ENCODE results near the gene LIMK2.
A peak's percentile ranks its signal among the peaks of the same experiment; 100 is the strongest.
"Not testable (repeated sequence)": the region's sequence is repeated elsewhere in the genome, so short reads cannot be mapped to it uniquely, and the experiment has no call there.

Gene LIMK2

DNA sequence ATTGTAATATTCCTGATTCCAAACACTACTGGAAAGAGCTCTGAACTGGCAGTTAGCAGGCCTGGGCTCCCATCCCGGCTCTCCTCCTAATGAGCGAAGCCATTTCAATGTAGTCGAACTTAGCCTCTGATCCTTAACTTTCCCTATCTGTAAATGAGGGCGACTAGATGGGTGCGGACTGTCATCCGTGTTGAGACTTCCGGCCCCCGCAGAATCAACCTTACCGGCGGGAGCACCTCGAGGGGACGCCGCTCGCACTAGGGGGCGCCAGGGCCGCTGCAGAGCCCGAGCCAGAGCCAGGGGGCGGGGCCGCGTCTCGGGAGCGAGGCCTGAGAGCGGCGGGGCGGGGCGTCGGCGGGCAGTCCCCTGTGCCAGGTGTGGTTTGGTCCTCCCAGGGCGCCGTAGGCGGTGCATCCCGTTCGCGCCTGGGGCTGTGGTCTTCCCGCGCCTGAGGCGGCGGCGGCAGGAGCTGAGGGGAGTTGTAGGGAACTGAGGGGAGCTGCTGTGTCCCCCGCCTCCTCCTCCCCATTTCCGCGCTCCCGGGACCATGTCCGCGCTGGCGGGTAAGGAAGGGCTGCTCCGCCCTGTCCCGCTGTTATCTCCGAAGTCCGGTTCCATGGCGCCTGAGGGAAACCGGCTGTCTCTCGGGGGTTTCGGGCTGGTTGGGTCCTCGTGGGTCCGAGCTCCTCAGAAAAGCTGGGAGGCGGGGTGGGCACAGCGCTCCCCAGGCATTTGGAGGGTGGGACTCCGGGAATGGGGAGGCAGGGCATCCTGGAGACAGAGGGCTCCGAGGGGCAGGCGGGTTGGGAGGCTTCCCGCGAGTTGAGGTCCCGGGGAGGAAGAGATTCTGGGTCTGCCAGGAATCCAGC lies at the start of gene LIMK2:
Gene LIMK2 (plus strand): TSS at position 437 of the 869 bp plus-strand sequence. CDS start 111 bp downstream, at position 548.
- peak; percentile 97 for DNase-seq

DNA sequence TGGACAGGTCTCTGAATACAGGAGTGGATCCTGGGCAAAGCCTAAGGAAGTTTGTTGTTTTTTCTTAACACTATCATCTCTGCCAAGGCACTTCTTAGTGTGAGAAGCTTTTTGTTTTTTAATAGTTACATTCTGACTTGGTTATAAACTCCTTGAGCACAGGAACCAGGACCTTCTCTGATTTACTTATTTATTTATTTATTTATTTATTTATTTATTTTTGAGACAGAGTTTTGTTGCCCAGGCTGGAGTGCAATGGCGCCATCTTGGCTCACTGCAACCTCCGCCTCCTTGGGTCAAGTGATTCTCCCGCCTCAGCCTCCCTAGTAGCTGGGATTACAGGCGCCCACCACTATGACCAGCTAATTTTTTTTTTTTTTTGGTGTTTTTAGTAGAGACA lies 41.1 kb upstream of the LIMK2 start:
- no peak for DNase-seq

DNA sequence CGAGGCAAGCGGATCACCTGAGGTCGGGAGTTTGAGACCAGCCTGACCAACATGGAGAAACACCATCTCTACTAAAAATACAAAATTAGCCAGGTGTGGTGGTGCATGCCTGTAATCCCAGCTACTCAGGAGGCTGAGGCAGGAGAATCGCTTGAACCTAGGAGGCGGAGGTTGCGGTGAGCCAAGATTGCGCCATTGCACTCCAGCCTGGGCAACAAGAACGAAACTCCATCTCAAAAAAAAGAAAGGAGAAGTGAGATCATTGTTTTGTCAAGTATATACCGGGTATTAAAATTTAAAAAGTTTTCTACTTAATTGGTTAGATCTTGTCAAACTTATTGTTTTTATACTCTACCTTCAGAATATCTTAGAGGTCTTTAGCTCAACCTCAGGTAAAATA lies 40.4 kb upstream of the LIMK2 start:
- DNase-seq: not testable (repeated sequence)

DNA sequence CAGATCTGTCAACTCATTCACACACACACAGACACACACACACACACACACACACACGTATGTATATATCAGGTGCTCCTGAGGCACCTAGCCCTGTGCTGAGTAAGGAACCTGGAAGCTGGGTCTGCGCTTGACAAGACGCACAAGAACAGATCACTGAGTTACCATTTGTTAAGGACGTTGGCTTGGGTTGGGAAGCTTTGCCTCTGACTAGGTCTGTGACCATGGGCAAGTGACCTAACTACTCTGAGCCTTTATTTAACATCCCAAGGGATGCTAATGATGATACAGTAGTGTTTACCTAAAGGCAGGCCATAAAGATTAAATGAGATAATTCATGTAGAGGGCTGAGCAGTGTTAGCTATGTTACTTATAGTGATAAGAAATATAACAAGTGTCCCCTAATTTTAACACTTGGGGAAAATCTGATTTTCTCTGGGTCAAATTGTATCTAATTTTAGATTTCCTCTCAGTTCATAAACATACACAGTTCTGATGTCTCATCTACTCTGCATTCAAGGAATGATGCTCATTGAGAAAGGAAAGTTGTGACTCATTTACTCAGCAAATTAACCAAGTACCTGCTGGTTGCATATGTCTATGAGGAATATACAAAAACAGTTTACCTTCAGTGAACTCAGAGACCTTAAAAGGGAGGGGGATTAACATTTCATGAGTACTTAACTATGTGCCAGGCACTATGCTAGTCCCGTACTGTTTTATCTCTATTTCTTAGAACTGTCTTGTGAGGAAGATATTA lies 38.5 kb upstream of the LIMK2 start:
- no peak for DNase-seq

DNA sequence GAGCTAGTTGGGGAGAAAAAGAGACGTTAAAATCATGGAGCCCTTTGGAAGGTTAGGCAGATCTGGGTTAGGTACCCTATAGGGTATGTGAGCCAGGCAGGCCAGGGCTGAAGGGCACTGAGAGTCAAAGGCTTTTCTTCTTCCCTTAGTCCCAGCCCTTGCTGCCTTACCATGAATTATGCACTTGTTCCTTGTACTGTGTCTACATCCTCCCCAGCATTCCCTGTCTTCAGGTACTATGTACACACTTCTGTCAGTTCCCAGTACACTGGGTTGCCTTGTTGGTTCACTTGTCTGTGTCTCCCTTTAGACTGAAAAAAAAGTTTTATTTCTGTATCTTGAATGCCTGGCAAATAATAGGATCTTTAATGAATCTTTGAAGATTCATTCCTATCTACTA lies 35.2 kb upstream of the LIMK2 start:
- no peak for DNase-seq

DNA sequence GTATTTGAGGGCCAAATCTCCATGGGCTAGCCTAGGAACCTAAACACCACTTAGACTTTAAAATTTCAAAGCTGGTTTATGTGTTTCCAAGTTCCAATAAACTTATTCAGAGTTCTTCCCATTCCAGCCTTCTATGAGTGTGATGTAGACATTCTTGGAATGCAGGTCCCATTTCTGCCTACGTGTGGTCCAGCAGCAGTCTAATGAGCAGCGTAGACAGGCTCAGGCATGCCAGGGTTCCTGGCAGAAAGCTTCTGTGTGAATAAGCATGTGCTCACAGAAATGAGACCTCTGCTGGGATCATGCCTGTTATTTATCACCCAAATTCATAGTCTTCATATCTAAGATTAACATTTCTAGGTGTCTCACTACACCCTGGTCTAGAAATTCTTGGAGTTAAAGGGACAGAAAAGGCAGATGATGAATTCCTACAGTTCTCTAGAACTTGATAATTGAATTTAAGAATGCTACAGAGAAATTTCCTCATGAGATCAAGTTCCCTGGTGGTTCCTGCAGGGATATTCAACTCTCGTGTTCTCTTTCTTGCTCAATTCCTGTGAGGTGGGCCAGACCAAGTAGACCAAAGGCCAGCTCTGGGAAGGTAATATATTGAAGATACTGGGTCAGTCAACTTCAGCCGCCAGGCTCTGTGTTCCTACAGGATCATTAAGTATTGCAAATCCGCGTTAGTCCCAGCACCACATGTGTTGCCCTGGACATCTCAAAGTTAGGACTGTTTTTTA lies 34.5 kb upstream of the LIMK2 start:
- DNase-seq: no peak

DNA sequence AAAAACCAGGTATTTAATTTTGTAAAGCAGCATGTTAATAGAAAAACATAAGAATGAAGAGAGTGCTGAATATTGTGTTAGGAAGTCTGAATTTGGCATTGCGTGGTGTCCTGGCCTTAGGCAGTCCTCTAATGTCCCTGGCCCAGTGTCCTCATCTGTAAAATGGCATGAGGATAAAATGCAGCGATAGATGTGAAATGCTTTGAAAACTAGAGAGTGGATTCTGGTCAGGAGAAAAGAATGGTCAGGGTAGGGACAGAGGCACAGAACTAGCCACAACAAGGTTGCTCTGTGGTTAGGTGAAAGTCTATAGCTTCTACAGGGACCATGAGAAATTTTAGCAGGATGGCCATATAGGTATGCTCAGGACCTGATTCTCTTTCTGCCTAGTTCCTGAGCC lies 33.2 kb upstream of the LIMK2 start:
- DNase-seq: no peak

DNA sequence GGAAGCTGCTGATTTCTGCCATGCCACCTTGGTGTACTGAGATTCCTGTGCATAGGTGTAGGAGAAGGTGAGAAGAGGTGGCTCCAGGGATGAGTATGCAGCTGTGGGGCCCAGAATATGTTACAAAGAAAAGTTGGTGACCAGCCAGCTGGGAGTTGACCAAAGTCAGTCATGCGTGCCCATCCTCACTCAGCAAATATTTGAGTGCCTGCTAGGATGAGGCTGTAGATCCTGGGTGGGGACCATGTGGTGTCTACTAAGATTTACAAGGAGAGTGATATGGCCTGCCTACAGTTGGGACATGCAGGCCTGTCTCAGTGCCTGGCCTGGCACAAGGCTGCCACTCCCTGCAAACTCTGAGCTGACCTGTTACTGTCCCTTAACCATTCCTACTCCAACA lies 32.8 kb upstream of the LIMK2 start:
- DNase-seq: no peak

DNA sequence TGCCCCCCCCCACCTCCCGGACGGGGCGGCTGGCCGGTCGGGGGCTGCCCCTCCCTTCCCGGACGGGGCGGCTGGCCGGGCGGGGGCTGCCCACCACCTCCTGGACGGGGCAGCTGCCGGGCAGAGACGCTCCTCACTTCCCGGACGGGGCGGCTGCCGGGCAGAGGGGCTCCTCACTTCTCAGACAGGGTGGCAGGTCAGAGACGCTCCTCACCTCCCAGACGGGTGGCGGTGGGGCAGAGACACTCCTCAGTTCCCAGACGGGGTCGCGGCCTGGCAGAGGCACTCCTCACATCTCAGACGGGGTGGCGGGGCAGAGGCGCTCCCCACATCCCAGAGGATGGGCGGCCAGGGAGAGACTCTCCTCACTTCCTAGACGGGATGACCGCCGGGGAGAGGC lies 28.1 kb upstream of the LIMK2 start:
- no peak for DNase-seq

DNA sequence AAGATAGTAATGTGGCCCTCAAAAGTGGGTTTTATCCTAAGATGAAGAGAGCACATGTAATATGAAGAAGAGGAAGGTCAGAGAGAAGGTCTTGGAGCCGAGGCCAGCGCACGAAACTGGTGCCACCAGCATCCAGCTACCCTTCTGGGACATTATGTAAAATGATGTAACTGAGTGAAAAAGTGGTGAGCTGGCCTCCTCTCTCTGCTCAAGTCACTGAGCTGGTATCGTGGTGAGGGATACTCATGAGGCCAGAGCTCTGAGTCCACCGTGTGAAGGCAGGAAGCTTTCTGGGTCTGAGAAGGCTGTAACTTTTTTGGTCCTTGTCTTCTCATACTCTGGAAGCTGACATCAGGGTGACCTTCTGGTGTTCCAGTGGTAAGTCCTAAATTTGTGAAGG lies 27.0 kb upstream of the LIMK2 start:
- DNase-seq: no peak

DNA sequence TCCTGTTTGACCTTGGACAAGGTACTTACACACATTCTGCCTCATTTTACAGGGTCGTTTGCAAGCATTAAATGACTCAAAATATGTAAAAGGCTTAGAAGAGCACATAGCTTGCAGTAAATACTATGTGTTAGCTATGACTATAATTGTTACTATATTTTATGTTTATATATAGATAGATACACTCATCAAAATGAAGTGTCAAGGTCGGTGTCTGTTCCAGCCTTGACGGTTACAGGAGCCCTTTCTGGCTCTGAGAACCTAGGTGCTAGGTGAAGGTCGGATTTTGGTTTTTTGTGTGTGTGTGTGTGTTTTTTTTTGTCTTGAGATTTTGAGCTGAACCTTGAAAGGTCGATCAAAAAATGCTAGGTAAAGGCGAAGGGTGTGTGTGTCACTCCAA lies 24.5 kb upstream of the LIMK2 start:
- no peak for DNase-seq

DNA sequence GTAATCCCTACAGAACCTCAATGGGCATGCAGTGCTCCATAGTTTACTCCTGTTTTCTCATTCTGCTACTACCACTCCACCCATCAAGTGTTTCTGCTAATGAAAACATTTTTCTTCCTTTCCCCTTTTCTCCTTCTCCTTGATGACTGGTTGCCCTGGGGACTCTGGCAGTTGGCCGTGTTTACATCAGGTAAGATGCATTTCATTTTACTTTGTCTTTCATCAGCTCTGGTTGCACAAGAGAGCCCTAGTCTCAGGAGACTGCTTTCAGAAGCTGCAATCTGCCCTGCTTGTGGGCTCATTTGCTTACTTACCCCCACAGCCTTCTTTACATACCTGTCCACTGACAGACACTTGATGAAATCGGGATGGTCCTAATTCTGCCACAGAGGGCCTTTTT lies 19.6 kb upstream of the LIMK2 start:
- DNase-seq: no peak

DNA sequence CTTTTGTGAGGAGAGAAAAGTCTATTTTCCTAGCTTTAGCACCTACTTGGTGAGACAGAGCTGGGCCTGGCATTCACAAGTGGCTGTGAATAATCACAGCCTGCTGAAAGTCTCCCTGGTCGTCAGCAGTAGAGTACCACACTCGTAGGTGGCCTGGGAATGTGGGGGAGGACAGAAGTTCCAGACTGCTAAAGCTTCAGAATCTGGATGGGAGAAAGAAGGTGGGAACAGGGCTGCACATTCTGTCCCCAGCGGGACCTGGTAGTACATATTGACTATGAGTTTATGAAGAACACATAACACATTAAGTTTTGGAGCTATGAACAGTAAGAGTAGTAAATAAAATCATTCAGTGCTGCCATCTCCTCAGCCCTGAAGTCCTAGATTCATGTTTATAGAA lies 19.0 kb upstream of the LIMK2 start:
- DNase-seq: no peak

DNA sequence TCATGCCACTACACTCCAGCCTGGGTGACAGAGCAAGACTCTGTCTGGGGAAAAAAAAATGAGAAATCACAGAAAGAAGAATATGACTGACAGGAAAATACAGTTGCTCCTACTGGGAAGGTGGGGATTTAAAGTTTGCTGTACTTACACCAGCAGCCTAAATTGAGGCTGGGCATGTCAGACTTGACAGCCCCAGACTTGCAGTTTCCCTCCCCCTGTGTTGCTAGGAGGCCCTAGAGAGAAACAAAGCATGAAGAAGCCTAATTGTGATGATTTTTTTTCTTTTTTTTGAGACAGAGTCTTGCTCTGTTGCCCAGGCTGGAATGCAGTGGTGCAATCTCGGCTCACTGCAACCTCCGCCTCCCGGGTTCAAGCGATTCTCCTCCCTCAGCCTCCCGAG lies 17.4 kb upstream of the LIMK2 start:
- not testable (repeated sequence) for DNase-seq

DNA sequence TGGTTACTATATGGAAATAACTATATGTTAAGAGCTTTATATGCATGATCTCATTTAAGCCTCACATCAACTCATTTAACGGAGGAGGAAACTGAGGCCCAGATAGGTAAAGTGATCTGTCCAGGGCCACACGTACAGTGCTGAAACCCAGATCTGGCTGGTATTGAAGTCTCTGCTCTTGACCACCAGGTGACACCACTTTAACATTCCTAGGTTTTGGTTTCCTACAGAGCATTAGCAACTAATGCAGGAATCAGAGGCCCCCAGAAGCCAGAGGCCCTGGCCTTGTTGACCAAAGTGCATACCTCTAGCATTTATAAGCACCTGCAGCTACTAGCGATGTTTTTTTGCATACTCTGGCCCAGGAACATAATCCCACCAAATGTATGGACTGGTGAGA lies 12.9 kb upstream of the LIMK2 start:
- no peak for DNase-seq

DNA sequence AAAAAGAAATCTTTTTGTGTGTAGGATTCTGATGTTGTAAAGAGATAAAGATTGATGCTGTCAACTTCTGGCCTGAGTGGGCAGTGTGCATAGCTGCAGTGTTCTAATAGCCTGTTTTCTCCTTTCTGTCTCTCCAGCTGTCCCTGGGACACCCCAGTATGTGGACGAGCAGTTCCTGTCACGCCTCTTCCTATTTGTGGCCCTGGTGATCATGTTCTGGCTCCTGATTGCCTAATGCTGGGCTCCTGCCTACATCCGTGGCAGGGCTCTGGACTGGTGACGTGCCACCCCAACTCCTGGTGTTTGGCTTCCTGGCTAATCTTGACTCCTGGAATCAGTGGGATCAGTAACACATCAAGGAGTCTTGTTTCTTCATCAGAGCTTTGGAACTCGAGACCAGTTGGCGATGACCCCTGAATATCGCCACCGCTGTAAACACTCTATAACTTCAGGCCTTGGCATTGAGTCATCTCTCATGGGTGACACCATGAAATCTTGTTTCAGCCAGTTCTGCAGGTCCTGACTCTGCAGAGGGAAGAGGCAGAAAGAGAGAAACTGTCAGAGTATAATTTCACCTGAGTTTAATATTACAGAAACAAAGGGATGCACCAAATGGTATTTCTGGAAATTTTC lies 7.6 kb upstream of the LIMK2 start:
- DNase-seq: not testable (repeated sequence)

DNA sequence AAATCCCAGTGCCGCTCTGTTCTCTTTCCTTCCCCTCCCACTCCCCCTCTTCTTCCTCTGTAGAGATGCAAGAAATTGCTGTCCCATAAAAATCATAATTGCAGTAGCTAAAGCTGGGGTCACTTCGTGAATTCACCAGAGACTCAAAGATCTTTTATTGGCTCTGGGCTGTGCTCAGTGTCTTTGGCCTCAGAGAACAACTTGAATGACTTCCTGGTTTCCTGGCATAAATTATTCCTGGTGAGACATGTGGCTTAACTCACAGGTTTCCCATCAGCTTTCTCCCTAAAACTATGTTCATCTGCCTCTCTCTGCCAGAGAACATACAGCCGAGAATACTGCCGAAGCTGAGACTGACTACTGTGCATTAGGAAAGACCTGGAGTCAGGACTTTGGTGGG lies 7.0 kb upstream of the LIMK2 start:
- DNase-seq: not testable (repeated sequence)

DNA sequence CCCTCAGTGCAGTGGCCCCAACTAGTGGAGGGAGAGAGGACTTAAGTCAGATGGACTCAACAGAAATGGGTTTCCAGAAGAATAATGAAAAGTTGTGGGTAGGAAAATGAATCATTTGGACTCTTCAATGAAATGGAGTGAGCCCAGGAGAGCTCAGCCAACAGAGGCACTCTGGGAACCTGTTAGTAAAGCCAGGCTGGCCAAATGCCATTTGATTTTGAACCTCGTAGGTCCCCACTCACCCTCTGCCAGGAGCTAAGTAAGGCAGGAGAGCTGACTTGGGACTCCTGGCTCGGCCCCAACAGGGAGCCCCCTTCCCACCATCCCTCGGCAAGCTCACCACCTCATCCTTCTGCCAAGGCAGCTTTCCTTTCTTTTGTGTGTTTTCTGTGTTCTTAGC lies 5.6 kb upstream of the LIMK2 start:
- DNase-seq: not testable (repeated sequence)

DNA sequence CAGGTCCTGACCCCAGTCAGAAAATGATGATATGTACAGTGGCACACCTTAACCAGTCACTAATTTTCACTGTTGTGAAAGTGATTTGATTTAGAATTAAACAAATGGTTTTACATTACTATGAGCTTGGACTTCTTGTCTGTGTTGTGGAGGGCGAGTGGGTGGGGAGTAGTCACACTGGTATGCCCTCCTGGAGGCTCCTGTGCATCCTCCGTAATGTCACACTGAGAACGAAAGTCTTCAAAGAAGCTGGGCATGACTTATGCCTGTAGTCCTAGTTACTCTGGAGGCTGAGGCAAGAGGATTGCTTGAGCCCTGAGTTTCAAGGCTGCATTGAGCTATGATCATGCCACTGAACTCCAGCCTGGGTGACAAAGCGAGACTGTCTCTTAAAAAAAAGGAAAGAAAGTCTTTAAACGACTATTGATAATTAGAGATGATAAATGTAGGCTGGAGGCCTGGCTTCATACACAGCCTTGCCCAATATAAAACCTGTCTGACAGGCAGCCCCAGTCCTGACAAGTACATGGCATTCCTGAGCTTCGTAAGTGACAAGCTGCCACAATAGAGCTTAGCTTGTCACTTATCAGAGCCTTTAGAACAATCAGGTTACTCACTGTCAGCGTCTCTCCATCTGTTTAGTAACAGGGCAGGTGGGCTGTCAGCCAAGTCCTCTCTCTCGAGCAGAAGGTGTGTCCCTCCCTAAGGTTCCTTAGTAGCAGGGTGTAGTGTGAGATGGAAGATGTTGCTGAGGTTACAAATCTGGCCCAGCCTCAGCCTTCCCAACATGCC lies 5.0 kb upstream of the LIMK2 start:
- peak; percentile 14 for DNase-seq

DNA sequence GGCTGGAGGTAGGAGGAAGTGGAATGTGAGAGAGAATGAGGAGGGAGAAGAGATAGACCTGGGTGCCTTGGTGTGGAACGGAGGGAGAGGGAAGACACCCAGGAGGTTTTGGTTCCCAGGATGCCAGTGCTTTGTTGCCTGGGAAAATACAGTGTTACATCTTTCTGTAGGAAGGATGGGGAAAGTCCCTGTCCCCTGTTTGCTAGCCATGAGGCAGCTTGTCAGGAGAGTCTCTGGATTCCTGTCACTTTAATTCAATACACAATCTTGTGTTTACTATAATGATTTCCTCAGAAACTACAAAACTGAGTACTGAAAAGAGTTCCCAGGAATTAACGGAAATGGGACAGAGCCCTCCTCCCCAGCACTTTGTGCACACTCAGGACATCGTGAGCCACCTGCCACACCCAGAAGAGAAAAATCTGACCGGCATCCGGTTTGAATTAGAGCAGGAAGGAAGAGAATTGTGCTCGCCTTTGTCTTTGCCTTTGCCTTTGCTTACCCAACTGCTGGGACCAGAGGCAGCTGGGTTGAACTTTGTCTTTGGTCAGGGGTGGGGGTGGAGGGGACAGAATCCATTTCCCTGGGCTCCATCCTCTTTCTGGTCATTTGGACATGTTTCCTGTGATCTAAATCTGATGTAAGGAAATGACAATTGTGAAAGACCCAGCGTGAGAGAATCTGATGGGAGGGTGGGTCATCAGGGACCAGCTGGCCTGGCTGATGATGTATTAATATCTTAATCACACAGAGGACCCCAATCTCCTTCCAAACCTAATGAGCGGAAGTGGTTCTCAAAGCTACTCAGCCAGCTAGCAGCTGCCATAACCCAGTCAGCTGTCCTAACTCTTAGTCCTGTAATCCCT lies 1.3 kb upstream of the LIMK2 start:
- DNase-seq: no peak

DNA sequence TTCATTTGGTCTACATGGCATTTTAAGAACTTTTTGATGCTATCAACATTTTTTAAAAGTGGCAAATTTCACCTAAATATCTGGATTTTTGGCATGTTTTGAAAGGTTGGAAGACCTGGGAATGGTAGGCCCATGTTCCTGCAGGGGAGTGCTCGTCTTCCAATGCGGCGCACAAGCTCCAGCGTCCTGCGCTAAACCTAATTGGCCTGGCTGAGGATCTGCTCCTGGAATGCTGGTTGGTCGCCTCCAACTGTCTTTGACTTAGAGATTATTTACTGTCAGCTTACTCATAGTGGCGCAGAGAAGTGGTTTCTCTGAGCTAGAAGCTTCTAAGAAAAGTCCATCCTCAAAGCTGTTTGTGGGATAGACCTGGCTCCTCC lies 626 bp upstream of the LIMK2 start:
- DNase-seq: no peak

All from stimulated activated naive CD4-positive, alpha-beta T cell treated with Interleukin-2 at 50 U/mL for 16 hours (primary cell).